ENCODE data around the gene NEK6.

NEK6 gene

DNA sequence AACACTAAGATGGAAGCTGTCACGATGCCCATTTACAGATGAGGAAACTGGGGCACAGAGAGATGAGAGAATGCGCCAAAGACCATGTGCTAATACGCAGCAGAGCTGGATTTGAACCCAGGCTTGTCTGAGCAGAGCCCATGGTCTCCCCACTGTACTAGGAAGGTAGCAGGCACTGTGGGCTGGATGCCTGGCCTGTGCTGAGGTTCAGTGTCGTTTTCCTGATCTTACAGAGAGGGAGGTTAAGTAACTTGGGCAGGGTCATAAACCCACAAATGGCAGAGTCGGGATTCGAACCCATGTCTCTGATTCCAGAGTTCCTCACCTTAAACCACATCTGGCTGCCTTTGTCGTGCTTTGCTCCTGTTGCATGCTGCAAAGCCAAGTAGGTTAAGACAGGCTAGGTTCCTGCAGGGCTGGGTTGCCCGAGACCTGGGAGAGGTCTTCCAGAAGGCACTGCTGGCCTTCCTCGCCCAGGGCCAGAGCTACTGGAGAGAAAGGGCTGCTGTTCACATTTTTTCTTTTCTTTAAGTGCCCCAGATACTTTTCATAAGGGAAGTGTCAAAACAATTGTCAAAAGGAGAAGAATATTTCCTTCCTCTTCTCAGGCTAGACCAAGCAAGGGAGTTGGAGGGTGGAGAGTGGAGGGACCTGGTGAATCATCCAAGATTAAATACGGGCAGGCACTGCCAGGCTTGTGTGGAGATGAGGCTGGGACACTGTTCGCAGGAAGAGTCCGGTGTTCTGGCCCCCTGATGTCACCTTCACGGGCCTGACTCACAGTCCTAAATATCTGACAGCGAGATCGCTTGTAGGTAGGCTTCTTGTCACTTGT is 3.2 kb downstream of the NEK6 start:
- TF ChIP-seq, protein P1, sequence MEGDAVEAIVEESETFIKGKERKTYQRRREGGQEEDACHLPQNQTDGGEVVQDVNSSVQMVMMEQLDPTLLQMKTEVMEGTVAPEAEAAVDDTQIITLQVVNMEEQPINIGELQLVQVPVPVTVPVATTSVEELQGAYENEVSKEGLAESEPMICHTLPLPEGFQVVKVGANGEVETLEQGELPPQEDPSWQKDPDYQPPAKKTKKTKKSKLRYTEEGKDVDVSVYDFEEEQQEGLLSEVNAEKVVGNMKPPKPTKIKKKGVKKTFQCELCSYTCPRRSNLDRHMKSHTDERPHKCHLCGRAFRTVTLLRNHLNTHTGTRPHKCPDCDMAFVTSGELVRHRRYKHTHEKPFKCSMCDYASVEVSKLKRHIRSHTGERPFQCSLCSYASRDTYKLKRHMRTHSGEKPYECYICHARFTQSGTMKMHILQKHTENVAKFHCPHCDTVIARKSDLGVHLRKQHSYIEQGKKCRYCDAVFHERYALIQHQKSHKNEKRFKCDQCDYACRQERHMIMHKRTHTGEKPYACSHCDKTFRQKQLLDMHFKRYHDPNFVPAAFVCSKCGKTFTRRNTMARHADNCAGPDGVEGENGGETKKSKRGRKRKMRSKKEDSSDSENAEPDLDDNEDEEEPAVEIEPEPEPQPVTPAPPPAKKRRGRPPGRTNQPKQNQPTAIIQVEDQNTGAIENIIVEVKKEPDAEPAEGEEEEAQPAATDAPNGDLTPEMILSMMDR (conservative IDR thresholded peaks at IDR 0.05; ENCODE audit: low read depth): no peak
- peak; percentile 75 for DNase-seq (ENCODE audit: low spot score)
- POLR2A ChIA-PET (ENCODE audit: low non-redundant PET): no interaction called here
- H3K27ac ChIP-seq: peak overlapping the region; percentile 99
- CTCF ChIA-PET: no interaction called here

DNA sequence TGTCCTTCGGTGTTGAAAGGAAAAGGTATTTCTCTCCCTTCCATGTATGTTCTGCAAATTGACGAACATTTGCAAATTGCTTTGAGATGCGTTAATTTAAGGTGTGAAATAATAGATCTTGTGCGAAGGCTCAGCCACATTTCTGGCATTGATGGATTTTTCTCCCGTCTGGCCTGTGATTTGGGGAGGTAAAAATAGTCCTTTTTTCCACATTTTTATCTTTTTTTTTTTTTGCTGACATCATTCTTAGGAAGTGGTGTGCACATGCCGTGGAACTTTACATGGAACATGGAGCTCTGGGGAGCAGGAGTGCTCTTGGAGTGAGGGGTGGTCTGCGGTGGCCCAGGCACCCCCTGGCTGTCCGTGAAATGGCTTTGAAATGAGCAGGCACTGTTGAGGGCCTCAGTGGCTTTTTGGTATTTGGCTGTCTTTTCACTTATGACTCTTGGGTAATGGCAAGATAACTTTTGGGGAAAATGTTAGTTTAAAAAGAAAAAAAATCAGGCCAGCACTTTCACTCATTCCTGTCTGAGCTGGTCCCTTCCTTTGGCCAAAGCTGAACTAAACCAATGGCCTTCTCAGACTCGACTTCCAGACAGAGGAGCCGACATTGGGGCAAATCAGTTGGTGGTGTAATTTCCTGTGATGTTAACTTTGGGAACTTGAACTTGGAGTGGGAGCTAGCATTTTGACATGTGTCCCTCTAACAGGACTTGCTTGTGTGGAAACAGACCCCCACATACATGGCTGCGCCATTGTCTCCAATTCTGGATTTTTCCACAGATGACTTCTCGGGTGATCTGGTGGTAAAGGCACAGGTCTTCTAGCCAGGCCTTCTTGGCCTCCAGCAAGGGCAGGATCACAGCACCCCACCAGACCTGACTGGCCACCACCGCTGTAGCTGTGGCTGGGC is 4.2 kb downstream of the NEK6 start:
- DNase-seq (ENCODE audit: low spot score): no peak
- peak overlapping the region; percentile 99 for H3K27ac ChIP-seq
- TF ChIP-seq, protein P1 (conservative IDR thresholded peaks at IDR 0.05; ENCODE audit: low read depth): no peak
- ChIA-PET CTCF (interaction anchor here (0.6 kb wide), 1 partner anchor 36 kb away, joined by 3 read pairs; no protein-coding TSS in a partner anchor), POLR2A (ENCODE audit: low non-redundant PET) (no interaction called here)

DNA sequence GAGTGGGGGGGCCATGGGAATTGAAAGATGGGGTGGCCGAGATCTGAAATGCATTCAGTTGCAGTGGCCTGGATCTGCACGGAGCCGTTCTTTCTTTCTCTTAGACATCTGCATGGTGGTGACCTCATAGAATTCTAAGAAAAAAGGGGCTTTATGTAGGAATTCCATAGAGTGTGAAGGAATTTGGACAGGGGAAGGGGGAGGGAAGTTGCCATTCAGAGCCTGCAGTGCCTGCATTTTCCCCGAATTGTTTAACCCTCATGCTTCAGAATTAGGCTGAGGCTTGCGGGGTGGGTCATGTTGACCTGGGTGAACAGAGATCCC is 4.9 kb downstream of the NEK6 start:
- POLR2A ChIA-PET (ENCODE audit: low non-redundant PET): no interaction called here

DNA sequence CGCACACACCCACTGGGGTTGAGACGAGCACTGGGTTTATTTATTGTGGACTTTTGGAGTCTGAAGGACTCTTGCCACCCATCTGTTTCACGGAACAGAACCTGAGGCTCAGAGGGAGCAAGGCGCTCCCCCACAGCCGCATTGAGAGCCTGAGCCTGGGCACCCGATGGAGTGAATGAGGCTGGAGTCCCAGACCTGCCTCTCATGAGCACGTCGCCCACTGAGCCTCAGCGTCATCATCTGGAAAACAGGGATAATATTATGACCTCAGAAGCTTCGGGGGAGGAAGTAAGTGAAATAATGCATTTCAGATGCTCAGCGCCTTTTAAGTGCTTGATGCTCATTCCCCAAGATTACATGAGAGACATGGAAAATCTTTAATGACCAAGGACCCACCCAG is 5.5 kb downstream of the NEK6 start:
- CTCF ChIA-PET: no interaction called here
- TF ChIP-seq, protein P1 (conservative IDR thresholded peaks at IDR 0.05; ENCODE audit: low read depth): no peak
- POLR2A ChIA-PET (ENCODE audit: low non-redundant PET): no interaction called here
- H3K27ac ChIP-seq: peak overlapping the region; percentile 99
- no peak for DNase-seq (ENCODE audit: low spot score)

More for the DNA sequence above, 4.9 kb downstream of the NEK6 start:
- no peak for DNase-seq (ENCODE audit: low spot score)
- TF ChIP-seq, protein P1 (conservative IDR thresholded peaks at IDR 0.05; ENCODE audit: low read depth): no peak
- peak overlapping the region; percentile 99 for H3K27ac ChIP-seq
- CTCF ChIA-PET: interaction anchor here (0.6 kb wide), 1 partner anchor 36 kb away, joined by 3 read pairs; no protein-coding TSS in a partner anchor

DNA sequence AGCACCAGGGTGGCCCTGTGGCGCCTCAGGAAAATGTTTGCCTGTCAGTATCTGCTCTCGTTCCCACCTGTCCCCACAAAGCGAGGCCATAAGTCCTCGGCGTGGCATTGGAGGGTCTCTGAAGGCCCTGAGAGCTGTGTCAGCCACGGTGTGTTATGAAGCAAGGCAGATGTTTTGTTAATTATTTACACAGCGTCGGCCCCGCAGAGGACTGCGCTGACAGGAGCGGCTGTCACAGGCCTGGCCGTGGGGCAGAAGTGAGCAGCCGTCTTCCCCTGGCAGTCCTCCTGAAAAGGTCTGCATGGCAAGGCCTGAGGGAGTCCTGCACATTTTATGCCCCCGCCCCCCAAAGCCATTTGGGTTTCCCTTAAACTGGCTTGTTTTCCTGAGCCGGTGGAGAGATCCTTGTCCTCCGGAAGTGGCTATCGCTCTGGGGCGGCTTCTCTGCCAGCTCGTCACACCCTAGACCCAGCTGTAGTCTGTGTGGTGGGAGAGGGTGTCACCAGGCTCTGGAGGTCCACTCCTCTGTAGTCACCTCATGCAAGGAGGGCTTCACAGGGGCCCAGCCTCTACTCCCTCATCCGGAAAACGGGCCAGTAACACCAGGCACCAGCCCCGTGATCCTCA is 6.2 kb downstream of the NEK6 start:
- TF ChIP-seq, protein P1 (conservative IDR thresholded peaks at IDR 0.05; ENCODE audit: low read depth): no peak
- peak overlapping the region; percentile 99 for H3K27ac ChIP-seq
- CTCF ChIA-PET: no interaction called here
- POLR2A ChIA-PET (ENCODE audit: low non-redundant PET): no interaction called here
- no peak for DNase-seq (ENCODE audit: low spot score)

DNA sequence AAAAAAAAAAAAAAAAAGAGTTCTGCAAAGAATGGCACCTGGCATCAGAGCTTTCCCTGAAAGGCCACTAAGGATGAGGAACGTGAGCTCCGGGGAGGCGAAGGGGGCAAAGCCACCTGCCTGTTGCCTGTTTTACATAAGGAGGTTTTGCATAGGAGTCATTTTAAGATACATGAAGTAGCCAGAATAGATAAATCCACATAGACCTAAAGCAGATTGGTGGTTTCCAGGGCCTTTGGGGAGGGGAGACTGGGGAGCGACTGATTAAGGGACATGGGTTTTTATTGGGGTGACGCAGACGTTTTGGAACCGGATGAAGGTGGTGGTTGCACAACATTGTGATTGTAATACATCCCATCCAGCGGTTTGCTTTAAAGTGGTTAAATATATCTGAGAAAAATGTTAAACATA is 7.1 kb downstream of the NEK6 start:
- TF ChIP-seq, protein P1 (conservative IDR thresholded peaks at IDR 0.05; ENCODE audit: low read depth): no peak
- H3K27ac ChIP-seq: peak overlapping the region; percentile 99
- ChIA-PET CTCF (interaction anchor here (0.6 kb wide), 1 partner anchor 179 kb away, joined by 8 read pairs; no protein-coding TSS in a partner anchor), POLR2A (ENCODE audit: low non-redundant PET) (no interaction called here)
- DNase-seq (ENCODE audit: low spot score): no peak
